ENCODE results near the gene ETV3L.
"Not testable (repeated sequence)": the region's sequence is repeated elsewhere in the genome, so short reads cannot be mapped to it uniquely, and the experiment has no call there.

ETV3L gene

DNA sequence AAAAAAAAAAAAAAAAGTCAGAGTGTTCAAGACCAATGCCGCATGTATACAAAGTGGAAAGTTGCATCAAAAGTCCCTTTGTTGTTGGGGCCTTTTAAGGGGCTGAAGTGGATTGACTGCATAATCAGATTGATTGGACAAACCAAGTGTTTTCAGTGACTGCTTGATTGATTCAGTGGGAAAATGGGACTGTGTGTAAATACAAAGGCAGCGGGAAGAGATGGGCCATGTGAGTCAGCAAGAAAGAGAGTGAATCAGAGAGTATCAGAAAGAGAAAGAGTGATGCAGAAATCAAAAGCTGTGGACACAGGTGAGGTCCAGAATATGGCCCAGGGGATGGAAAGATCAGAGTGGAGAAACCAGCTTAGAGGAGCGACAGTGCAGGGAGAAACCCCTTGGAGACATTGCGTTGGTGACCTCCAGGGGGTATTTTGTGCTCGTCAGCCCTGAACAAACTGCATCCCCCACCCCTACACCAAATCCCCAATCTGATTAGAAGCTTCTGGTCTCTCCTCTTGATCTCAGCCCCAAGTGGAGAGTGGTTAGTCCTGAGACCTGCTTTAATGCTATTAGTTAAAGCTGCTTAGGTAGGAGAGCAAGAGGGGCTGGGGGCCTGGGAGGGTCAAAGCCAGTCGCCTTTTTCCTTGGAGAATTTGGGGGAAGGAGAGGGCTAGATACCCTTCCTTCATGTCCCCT lies 5.1 kb upstream of the ETV3L start:
- no peak for DNase-seq (ENCODE audit: low spot score)
- CTCF ChIA-PET, result interaction anchor here (0.7 to 1.6 kb wide), 3 partner anchors 10 to 52 kb away, joined by 3 to 4 read pairs (median 3); no protein-coding TSS in a partner anchor

DNA sequence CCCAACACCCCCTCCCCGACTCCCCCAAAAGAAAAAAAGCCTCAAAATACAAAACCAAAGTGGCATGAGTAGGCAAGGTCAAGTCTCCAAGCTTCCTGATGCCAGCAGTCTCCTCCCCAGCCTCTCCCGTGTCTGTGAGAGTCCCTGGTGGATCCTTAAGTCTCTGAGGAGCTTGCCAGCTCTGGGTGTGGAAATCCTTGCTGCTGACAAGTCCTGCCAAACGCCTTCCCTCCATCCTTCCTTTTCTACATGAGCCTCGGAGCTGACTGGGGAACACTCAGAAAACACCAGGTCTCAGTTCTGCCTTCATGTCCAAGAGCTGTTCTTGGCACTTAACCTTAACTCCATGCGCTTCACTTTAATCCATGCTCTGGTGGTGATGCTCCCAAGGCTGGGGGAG lies 3.7 kb upstream of the ETV3L start:
- CTCF ChIA-PET, result no interaction called here
- no peak for DNase-seq (ENCODE audit: low spot score)

More for the DNA sequence above, 5.1 kb upstream of the ETV3L start:
- no peak overlapping the region for H3K27ac ChIP-seq
- TF ChIP-seq, protein P1, sequence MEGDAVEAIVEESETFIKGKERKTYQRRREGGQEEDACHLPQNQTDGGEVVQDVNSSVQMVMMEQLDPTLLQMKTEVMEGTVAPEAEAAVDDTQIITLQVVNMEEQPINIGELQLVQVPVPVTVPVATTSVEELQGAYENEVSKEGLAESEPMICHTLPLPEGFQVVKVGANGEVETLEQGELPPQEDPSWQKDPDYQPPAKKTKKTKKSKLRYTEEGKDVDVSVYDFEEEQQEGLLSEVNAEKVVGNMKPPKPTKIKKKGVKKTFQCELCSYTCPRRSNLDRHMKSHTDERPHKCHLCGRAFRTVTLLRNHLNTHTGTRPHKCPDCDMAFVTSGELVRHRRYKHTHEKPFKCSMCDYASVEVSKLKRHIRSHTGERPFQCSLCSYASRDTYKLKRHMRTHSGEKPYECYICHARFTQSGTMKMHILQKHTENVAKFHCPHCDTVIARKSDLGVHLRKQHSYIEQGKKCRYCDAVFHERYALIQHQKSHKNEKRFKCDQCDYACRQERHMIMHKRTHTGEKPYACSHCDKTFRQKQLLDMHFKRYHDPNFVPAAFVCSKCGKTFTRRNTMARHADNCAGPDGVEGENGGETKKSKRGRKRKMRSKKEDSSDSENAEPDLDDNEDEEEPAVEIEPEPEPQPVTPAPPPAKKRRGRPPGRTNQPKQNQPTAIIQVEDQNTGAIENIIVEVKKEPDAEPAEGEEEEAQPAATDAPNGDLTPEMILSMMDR (conservative IDR thresholded peaks at IDR 0.05; ENCODE audit: low read depth), result no peak
- POLR2A ChIA-PET (ENCODE audit: low non-redundant PET), result interaction anchor here (0.7 kb wide), 1 partner anchor 15 kb away, joined by 4 read pairs; no protein-coding TSS in a partner anchor

DNA sequence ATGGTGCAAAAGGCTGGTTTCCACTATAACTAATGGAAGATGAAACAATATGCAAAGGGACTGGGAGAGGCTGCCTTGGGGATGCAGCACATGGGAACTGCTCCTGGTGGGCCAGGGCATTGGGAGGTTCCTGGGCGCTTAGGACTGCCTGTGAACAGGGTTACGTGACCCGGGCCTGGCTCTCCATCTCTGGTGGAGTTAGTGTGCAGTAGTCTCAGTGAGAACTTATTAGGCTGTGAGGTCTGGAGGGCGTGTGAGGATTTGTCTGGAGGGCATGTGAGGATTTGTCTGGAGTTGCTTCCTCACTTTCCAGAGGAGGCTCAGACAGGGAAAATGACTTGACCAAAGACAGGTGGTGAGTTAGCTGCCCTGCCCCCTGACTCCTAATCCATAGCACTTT lies 1.5 kb upstream of the ETV3L start:
- TF ChIP-seq, protein P1 (conservative IDR thresholded peaks at IDR 0.05; ENCODE audit: low read depth), result no peak
- DNase-seq (ENCODE audit: low spot score), result no peak
- ChIA-PET POLR2A (ENCODE audit: low non-redundant PET) (no interaction called here), CTCF (interaction anchor here (1.3 to 1.4 kb wide), 2 partner anchors 11 to 55 kb away, joined by 4 to 9 read pairs; no protein-coding TSS in a partner anchor)
- H3K27ac ChIP-seq, result no peak overlapping the region

More for the DNA sequence above, 3.7 kb upstream of the ETV3L start:
- no peak overlapping the region for H3K27ac ChIP-seq
- TF ChIP-seq, protein P1 (conservative IDR thresholded peaks at IDR 0.05; ENCODE audit: low read depth), result no peak
- POLR2A ChIA-PET (ENCODE audit: low non-redundant PET), result no interaction called here

DNA sequence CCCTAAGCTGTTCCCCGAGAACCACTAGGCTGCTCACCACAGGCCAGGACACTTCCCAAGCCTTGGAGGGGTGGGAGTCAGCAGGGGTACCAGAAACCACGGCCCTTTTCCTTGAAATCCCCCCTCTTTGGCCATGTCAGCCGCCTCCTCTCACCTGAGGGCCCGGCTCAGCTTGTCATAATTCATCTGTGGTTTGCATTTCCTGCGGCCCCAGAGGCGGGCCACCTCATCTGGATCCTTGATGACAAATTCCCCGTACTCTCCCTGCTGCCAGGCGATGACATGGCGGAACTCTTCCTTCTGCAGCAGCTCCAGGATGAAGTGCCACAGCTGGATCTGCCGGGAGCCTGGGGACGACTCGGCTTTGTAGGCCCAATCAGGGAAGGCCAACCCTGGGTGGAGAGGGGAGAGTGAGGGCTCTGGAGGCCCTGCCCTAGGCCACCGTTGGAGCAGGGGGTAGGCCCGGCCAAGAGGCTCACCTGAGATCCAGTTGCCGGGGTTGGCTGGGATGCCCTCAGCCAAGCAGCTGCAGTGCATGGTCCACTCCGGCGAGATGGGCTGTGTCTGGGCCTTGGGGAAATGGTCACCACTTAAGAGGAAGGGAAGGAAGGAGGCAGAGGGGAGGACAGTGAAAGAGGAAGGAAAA lies 498 bp downstream of the ETV3L start:
- H3K27ac ChIP-seq; DNase-seq (ENCODE audit: low spot score); POLR2A ChIA-PET (ENCODE audit: low non-redundant PET): not testable (repeated sequence)
- CTCF ChIA-PET, result interaction anchor here (0.5 to 1.0 kb wide), 2 partner anchors 9 to 13 kb away, joined by 4 to 8 read pairs; no protein-coding TSS in a partner anchor

DNA sequence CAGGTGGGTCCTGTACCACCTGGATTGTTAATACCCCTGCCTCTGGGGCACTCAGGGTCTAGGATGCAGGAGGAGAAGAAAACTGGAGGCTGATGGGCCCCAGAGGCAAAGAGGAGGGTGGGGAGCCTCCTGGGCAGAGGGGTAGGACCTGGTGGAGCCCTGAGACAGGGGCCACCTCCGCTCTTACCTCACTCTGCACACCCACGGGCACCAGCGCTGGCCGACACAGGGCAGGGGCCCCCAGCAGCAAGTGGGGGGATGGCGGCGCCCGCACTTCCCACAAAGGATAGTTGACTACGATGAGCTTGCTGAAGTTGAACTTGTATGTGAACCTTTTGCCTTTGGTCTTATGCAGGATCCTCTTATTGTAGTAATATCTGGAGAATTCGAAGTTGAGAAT lies 1.1 kb downstream of the ETV3L start:
- POLR2A ChIA-PET (ENCODE audit: low non-redundant PET), result no interaction called here
- TF ChIP-seq, protein P1 (conservative IDR thresholded peaks at IDR 0.05; ENCODE audit: low read depth), result no peak
- CTCF ChIA-PET, result interaction anchor here (0.5 kb wide), 1 partner anchor 9 kb away, joined by 3 read pairs; no protein-coding TSS in a partner anchor
- DNase-seq (ENCODE audit: low spot score), result no peak
- H3K27ac ChIP-seq, result no peak overlapping the region

DNA sequence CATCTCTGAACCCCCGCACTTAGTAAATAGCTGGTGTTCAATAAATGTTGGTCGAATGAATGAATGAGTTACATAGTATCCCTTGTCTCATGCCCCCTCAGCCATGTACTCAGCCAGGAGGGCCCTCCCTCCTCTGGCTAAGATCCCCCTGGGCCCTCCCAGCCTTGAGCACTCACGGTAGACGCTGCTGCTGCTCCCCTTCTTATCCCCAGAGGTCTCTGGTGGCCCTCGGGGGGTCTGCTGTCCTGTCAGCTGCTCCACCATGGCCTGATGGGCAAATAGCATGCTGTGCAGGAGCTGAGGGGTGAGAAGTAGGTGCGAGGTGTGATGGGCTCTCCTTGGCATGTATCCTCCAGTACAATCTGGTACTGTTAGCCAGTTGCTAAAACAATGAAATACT lies 1.9 kb downstream of the ETV3L start:
- TF ChIP-seq, protein P1 (conservative IDR thresholded peaks at IDR 0.05; ENCODE audit: low read depth), result no peak
- no peak overlapping the region for H3K27ac ChIP-seq
- ChIA-PET CTCF (no interaction called here), POLR2A (ENCODE audit: low non-redundant PET) (no interaction called here)
- no peak for DNase-seq (ENCODE audit: low spot score)

DNA sequence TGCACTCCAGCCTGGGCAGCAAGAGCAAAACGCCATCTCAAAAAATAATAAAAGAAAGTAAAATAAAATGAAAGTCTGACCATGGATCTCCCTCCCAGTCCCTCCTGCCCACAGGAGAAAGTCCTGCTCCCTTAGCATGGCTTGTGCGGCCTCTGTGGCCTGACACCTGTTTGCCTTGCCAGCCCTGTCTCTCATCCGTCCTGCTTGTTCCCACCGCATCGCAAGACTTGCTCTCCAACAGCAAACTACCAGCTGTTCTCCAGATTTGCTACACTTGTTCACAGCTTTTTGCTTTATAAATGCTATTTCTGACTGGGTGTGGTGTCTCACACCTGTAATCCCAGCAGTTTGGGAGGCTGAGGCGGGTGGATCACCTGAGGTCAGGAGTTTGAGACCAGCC lies 2.7 kb downstream of the ETV3L start:
- no peak overlapping the region for H3K27ac ChIP-seq
- DNase-seq (ENCODE audit: low spot score), result no peak
- POLR2A ChIA-PET (ENCODE audit: low non-redundant PET), result no interaction called here
- CTCF ChIA-PET, result no interaction called here
- TF ChIP-seq, protein P1 (conservative IDR thresholded peaks at IDR 0.05; ENCODE audit: low read depth), result no peak

Data from RWPE1 (cell line).